Endothelial cell of umbilical vein (primary cell): ENCODE measurements around the gene ARHGEF7.

Source experiments
- CTCF ChIP-seq, 2 donors: IDR thresholded peaks; 1 replicate in 1 of 2; 2 replicates in 1 of 2; pipeline ENCODE4 v1.5.1; 2011; ENCODE audit warnings: low read length in 2 of 2, mild to moderate bottlenecking in 2 of 2, moderate library complexity in 2 of 2, control low read depth in 1 of 2, inconsistent platforms in 1 of 2, low read depth in 1 of 2; ENCODE audit not compliant: insufficient read depth in 1 of 2; ENCODE audit errors: extremely low read depth in 1 of 2
- EZH2 ChIP-seq: IDR thresholded peaks from 2 replicates; pipeline ENCODE4 v1.6.1; 2012; ENCODE audit warnings: borderline replicate concordance, low read depth, mild to moderate bottlenecking, moderate library complexity, low read length, inconsistent platforms; ENCODE audit not compliant: severe bottlenecking
- FOS ChIP-seq: IDR thresholded peaks from 2 replicates; pipeline ENCODE4 v1.6.1; 2011; ENCODE audit warnings: mild to moderate bottlenecking, low read length, moderate library complexity, borderline replicate concordance; ENCODE audit not compliant: insufficient read depth
- MYC ChIP-seq: IDR thresholded peaks from one replicate; pipeline ENCODE4 v1.6.1; 2011; ENCODE audit warnings: mild to moderate bottlenecking, low read depth, low read length
- POLR2A ChIP-seq: IDR thresholded peaks from 2 replicates; pipeline ENCODE4 v1.6.1; 2012; ENCODE audit warnings: low read depth, mild to moderate bottlenecking, control low read depth, low read length
- POLR2AphosphoS5 ChIP-seq: IDR thresholded peaks from 2 replicates; pipeline ENCODE4 v1.6.1; 2012; ENCODE audit warnings: low read depth, mild to moderate bottlenecking, control low read depth, low read length, moderate library complexity; ENCODE audit not compliant: insufficient read depth
- TF ChIP-seq, protein P1 (sequence below): IDR thresholded peaks from 2 replicates; pipeline ENCODE4 v1.6.1; 2011; ENCODE audit not compliant: insufficient read depth, insufficient read length

DNA sequence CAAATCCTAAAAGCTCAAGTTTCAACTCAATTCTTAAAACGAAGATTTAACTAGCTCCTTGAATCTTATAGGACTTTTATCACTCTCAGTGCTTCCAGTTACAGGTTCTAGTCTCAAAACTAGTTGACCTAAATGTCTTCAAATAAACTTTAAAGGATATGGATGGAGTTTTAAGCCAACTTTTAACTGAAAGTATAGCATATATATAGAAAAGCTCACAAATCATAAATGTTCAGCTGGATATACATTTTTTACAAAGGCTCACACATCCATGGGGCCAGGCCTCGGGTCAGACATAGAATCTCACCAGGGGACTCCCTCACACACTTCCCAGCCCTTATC is 47.1 kb upstream of the ARHGEF7 start:
- TF ChIP-seq CTCF (IDR thresholded peaks at IDR 0.05; ENCODE audit: extremely low read depth in 1 of 2, insufficient read depth in 1 of 2, low read depth in 1 of 2, low read length in 2 of 2), result no peak
- TF ChIP-seq EZH2, result no peak
- no peak for TF ChIP-seq POLR2A
- TF ChIP-seq, protein P1, sequence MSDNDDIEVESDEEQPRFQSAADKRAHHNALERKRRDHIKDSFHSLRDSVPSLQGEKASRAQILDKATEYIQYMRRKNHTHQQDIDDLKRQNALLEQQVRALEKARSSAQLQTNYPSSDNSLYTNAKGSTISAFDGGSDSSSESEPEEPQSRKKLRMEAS, result no peak
- TF ChIP-seq POLR2AphosphoS5, result no peak
- no peak for TF ChIP-seq FOS
- TF ChIP-seq MYC, result no peak
